Transverse colon (tissue), 4 donors: ENCODE results near the gene LMO7. TPM values are rescaled to one million over a fixed set of nuclear protein-coding genes. Genes with fewer than 3 reads are reported as not detected.
"Not testable (repeated sequence)": the region's sequence is repeated elsewhere in the genome, so short reads cannot be mapped to it uniquely, and the experiment has no call there.

ENCODE experiments used
- DNase-seq: peaks from one replicate; pipeline ENCODE4 v3.0.0-alpha.2; 2019
- H3K27ac ChIP-seq, 4 donors: fragments of 200-600 bp; sonication (generic); 2 replicates each; pipeline ENCODE4 v1.5.1; 2016 to 2018; ENCODE audit warnings: inconsistent platforms in 4 of 4
- H3K27me3 ChIP-seq: fragments of 200-600 bp; sonication (generic); 2 replicates; pipeline ENCODE4 v1.5.1; 2017; ENCODE audit warnings: inconsistent platforms
- H3K36me3 ChIP-seq, 4 donors: fragments of 200-600 bp; sonication (generic); 2 replicates each; pipeline ENCODE4 v1.5.1; 2017 to 2019; ENCODE audit warnings: inconsistent platforms in 4 of 4
- H3K4me1 ChIP-seq, 4 donors: fragments of 200-600 bp; sonication (generic); 2 replicates each; pipeline ENCODE4 v1.5.1; 2017 to 2020; ENCODE audit warnings: inconsistent platforms in 4 of 4
- H3K4me3 ChIP-seq, 4 donors: fragments of 200-600 bp; sonication (generic); 1 replicate in 1 of 4; 2 replicates in 3 of 4; pipeline versions ENCODE4 v1.5.1 to v1.6.1; 2017 to 2019; ENCODE audit warnings: inconsistent platforms in 4 of 4
- H3K9me3 ChIP-seq, 2 donors: fragments of 200-600 bp; sonication (generic); 2 replicates each; pipeline ENCODE4 v1.5.1; 2017 to 2019; ENCODE audit warnings: inconsistent platforms in 2 of 2
- CTCF ChIP-seq, 5 experiments: fragments of 200-600 bp in 3 of 5; fragments of 450-650 bp in 2 of 5; sonication (generic) in 3 of 5; IDR thresholded peaks; 1 replicate in 2 of 5; 2 replicates in 3 of 5; pipeline ENCODE4 v1.5.1; 2016 to 2017; ENCODE audit warnings: antibody characterized with exemption in 5 of 5, inconsistent platforms in 3 of 5, mild to moderate bottlenecking in 2 of 5, moderate library complexity in 1 of 5
- EP300 ChIP-seq: sonication (generic); formaldehyde crosslinking; IDR thresholded peaks from one replicate; pipeline ENCODE4 v1.6.1; 2017; ENCODE audit warnings: antibody characterized with exemption, low read depth
- POLR2A ChIP-seq: fragments of 450-650 bp; IDR thresholded peaks from one replicate; pipeline ENCODE4 v1.6.1; 2016; ENCODE audit warnings: antibody characterized with exemption, mild to moderate bottlenecking, moderate library complexity
- POLR2AphosphoS5 ChIP-seq, 3 donors: sonication (generic); formaldehyde crosslinking; IDR thresholded peaks; one replicate each; pipeline ENCODE4 v1.6.1; 2016; ENCODE audit warnings: antibody characterized with exemption in 3 of 3
- WGBS, 2 donors: methylation state at CpG; one replicate each; pipeline ENCODE4 v1.1.5; 2018; ENCODE audit warnings: low coverage in 1 of 2; 5-methylcytosine and 5-hydroxymethylcytosine counted together
- in situ Hi-C, 4 donors: fragments of 200-750 bp; cut with MboI; loops; one replicate each; pipeline versions ENCODE4 v1.15.0 to v1.15.1; 2017; ENCODE audit warnings: low sequenced_read_pairs in 3 of 4, low pct_ligation_motif_present in 1 of 4, low pct_unique_long_range_greater_than_20kb in 1 of 4
- intact Hi-C: fragments of 100-400 bp; cut with DNase I; formaldehyde crosslinking; loops from one replicate; pipeline ENCODE4 v1.15.1; 2023; ENCODE audit warnings: low total_unique reads
- total RNA-seq, 4 donors: library from RNA; depleted of rRNA; stranded (reverse); fragments of >200 nt; gene quantifications; one replicate each; pipeline ENCODE4 v1.1.0, GENCODE V29; 2016

LMO7 gene
- total RNA-seq, 4 donors from 2014 or later = 82.6 to 304 (median 190) TPM

GRCh38 chr13:75736173-75736572, 100.0 kb downstream of the LMO7 start:
- WGBS, 2 donors = 75 to 83% methylated on average over 3 of the region's 3 CpGs
- TF ChIP-seq CTCF (IDR thresholded peaks at IDR 0.05) (no peak), EP300 (no peak)
- Histone ChIP-seq H3K27ac (no peak overlapping the region), H3K4me1 (no peaks in the 10 kb centered on the region), H3K27me3 (no peaks in the 10 kb centered on the region), H3K4me3 (no peak overlapping the region), H3K36me3 (no peaks in the 10 kb centered on the region), H3K9me3 (no peaks in the 10 kb centered on the region)
- intact Hi-C loops (no loop called here), in situ Hi-C loops (no loop called here)
- DNase-seq = no peak

DNA sequence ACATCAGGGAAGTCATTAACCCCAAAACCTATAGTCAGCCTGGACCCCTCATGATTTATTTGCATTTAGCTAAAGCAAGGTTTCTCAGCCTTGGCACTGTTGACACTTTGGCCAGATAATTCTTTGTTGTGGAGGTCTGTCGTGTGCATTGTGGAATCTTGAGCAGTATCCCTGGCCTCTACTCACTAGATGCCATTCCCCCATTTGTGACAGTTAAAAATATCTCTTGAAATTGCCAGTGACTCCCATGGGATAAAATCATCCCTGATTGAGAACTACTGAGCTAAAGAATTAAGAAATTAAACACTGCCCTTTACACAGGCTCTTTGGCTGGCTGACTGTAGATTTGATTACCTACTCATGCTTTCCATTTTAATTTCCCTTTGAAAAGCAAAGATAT, 102.7 kb downstream of the LMO7 start:
- Histone ChIP-seq H3K4me1 (no peaks in the 10 kb centered on the region), H3K36me3 (no peaks in the 10 kb centered on the region), H3K27ac (no peak overlapping the region), H3K27me3 (no peaks in the 10 kb centered on the region), H3K9me3 (no peaks in the 10 kb centered on the region), H3K4me3 (no peak overlapping the region)
- no peak for DNase-seq
- WGBS, 2 donors = 80% methylated on average over 1 of the region's 1 CpG; no CpG with 5 or more reads in 1 of the 2 donors
- intact Hi-C loops (no loop called here), in situ Hi-C loops (no loop called here)
- TF ChIP-seq POLR2AphosphoS5 (IDR thresholded peaks at IDR 0.05) (no peak), POLR2A (no peak), CTCF (IDR thresholded peaks at IDR 0.05) (no peak), EP300 (no peak)

DNA sequence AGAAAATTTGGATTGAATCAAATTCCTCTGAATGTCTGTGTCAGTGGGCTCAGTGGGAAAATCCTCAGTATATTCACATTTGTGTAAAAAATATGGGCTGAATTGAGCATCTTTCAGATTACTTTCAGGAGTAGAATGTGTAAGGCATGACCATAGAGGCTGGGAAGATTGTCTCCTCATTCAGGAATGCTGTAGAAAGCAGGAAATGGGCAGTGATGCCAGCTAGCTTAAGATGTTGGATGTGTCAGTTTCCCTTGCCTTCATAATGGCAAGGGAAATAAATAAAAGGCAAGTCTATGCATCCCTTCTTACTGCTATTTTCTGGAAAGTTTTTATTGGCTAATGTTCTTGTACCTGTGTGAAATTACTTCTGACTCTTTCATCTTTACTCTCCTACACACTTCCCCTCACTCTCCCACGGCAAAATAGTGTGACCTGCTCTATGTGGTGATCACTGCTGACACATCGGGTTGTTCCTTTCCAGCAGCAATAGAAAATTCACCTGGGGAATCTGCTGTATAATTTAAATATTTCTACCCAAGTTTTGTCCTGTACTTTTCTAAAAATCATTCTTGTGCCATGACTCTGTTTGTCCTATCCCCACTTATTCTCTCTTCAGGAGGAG, 103.2 kb downstream of the LMO7 start:
- H3K27me3 ChIP-seq = no peaks in the 10 kb centered on the region
- in situ Hi-C loops = no loop called here
- DNase-seq = no peak

GRCh38 chr13:75740031-75740430, 103.9 kb downstream of the LMO7 start:
- TF ChIP-seq EP300 = no peak
- no peak for TF ChIP-seq POLR2A
- no peak for TF ChIP-seq POLR2AphosphoS5 (IDR thresholded peaks at IDR 0.05)
- TF ChIP-seq CTCF (IDR thresholded peaks at IDR 0.05) = no peak
- H3K27ac ChIP-seq = no peak overlapping the region
- in situ Hi-C loops (no loop called here), intact Hi-C loops (no loop called here)
- H3K4me1 ChIP-seq = no peaks in the 10 kb centered on the region
- H3K27me3 ChIP-seq = no peaks in the 10 kb centered on the region
- no peak overlapping the region for H3K4me3 ChIP-seq
- H3K9me3 ChIP-seq = no peaks in the 10 kb centered on the region
- H3K36me3 ChIP-seq = no peaks in the 10 kb centered on the region
- 85 to 91% methylated on average over 2 to 4 of the region's 4 CpGs for WGBS, 2 donors
- no peak for DNase-seq

More for the DNA sequence above, 103.2 kb downstream of the LMO7 start:
- no peaks in the 10 kb centered on the region for H3K9me3 ChIP-seq
- no peak overlapping the region for H3K27ac ChIP-seq
- no peaks in the 10 kb centered on the region for H3K36me3 ChIP-seq
- intact Hi-C loops = no loop called here
- no peak for TF ChIP-seq CTCF (IDR thresholded peaks at IDR 0.05)
- no peak for TF ChIP-seq POLR2A
- TF ChIP-seq POLR2AphosphoS5 (IDR thresholded peaks at IDR 0.05) = no peak
- no peak for TF ChIP-seq EP300
- no peaks in the 10 kb centered on the region for H3K4me1 ChIP-seq
- WGBS, 2 donors = 83 to 88% methylated on average over 2 of the region's 2 CpGs
- no peak overlapping the region for H3K4me3 ChIP-seq

DNA sequence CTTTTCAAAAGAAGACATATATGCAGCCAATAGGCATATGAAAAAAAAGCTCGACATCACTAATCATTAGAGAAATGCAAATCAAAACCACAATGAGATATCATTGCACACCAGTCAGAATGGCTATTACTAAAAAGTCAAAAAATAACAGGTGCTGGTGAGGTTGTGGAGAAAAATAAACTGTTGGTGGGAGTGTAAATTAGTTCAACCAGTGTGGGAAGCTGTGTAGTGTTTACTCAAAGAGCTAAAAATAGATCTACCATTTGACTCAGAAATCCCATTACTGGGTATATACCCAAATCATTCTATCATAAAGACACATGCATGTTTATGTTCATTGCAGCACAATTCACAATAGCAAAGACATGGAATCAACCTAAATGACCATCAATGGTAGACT, 106.9 kb downstream of the LMO7 start:
- 81 to 85% methylated on average over 1 of the region's 1 CpG for WGBS, 2 donors

More for the DNA sequence above, 106.9 kb downstream of the LMO7 start:
- DNase-seq, H3K9me3 ChIP-seq, intact Hi-C loops, H3K27me3 ChIP-seq, H3K36me3 ChIP-seq, H3K4me3 ChIP-seq, in situ Hi-C loops, H3K27ac ChIP-seq, H3K4me1 ChIP-seq: not testable (repeated sequence)
